HG03571 (cell line): ENCODE measurements around the gene XPO4.
"Not testable (repeated sequence)": the region's sequence is repeated elsewhere in the genome, so short reads cannot be mapped to it uniquely, and the experiment has no call there.

Experiments
- ATAC-seq: cut with Tn5 transposase; IDR thresholded peaks from one replicate; pipeline ENCODE4 v1.9.1; 2021; ENCODE audit not compliant: unreplicated experiment

Gene XPO4

DNA sequence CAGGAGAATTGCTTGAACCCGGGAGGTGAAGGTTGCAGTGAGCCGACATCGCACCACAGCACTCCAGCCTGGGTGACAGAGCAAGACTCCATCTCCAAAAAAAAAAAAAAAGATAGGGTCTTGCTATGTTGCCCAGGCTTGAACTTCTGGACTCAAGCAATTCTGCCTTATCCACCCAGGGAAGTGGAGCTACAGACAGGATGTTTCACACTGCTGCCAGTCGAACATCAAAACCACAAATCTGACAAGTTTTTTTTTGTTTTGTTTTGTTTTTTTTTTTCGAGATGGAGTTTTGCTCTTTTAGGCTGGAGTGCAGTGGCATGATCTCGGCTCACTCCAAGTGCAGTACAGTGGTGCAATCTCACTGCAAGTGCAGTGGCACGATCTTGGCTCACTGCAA is 10.8 kb downstream of the XPO4 start:
- no peak for ATAC-seq

DNA sequence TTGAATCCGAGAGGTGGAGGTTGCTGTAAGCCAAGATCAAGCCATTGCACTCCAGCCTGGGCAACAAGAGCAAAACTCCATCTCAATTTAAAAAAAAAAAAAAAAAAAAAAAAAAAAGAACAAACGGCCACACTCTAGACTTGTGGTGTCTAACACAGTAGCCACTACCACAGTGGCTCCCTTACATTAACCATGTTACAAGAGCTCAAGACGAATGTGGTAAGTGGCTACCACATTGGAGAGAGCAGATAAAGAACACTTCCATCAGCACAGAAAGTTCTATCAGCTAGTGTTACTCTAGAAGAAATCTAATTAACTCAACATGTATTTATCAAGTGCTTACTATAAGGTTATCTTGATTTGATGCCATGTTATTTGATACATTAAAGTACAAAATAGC is 11.5 kb downstream of the XPO4 start:
- no peak for ATAC-seq

GRCh38 chr13:20890540-20890939 is 12.0 kb downstream of the XPO4 start:
- ATAC-seq: not testable (repeated sequence)

DNA sequence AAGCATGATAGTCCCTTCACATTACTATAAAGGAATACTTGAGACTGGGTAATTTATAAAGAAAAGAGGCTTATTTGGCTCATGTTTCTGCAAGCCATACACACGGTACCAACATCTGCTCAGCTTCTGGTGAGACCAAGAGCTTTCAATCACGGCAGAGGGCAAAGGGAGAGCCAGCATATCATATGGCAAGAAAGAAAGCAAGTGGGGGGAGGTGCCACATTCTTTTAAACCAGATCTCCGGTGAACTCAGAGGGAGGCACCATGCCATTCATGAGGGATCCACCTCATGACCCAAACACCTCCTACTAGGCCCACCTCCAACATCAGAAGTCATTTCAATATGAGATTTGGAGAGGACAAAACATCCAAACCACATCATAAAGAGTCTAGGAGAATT is 20.3 kb downstream of the XPO4 start:
- no peak for ATAC-seq

GRCh38 chr13:20877902-20878301 is 24.6 kb downstream of the XPO4 start:
- no peak for ATAC-seq

DNA sequence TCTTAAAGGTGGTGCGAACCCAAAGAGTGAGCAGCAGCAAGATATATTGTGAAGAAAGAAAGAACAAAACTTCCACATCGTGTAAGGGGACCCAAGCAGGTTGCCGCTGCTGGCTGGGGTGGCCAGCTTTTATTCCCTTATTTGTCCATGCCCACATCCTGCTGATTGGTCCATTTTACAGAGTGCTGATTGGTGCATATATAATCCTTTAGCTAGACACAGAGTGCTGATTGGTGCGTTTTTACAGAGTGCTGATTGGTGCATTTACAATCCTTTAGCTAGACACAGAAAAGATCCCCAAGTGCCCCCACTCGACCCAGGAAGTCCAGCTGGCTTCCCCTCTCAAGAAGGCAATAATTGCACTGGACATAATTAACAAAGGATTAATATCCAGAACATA is 25.7 kb downstream of the XPO4 start:
- ATAC-seq: not testable (repeated sequence)

- not testable (repeated sequence) for ATAC-seq
Observed at GRCh38 chr13:20874439-20874838, 28.1 kb downstream of the XPO4 start.

GRCh38 chr13:20873348-20873747 is 29.2 kb downstream of the XPO4 start:
- no peak for ATAC-seq

DNA sequence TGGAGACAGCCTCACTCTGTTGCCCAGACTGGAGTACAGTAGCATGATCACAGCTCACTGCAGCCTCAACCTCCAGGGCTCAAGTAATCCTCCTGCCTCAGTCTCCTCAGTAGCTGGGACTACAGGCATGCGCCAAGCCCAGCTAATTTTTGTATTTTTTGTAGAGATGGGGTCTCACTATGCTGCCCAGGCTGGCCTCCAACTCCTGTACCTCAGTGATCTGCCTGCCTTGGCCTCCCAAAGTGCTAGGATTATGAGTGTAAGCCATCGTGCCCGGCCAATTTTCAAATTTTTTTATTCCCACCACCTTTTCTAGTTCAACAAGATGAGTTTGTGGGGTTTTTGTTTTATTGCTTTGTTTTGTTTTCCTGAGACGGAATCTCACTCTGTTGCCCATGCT is 31.7 kb downstream of the XPO4 start:
- no peak for ATAC-seq

DNA sequence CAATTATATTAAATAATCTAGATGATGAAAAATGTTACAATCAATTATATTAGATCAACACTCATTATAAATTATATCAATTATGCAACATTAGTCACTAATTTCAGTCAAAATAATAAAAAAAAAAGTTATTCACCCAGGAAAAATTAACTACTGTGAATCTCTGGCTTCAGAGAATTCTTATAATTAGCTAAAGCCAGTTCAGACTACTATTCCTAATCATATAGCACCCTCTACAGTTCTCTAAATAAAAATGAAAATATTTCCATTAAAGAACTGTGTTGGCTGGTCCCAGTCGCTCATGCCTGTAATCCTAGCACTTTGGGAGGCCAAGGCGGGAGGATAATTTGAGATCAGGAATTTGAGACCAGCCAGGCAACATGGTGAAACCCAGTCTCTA is 33.0 kb downstream of the XPO4 start:
- no peak for ATAC-seq

- ATAC-seq: no peak
Observed at GRCh38 chr13:20867408-20867807, 35.1 kb downstream of the XPO4 start.

- ATAC-seq: not testable (repeated sequence)
Observed at GRCh38 chr13:20861666-20862065, 40.9 kb downstream of the XPO4 start.

DNA sequence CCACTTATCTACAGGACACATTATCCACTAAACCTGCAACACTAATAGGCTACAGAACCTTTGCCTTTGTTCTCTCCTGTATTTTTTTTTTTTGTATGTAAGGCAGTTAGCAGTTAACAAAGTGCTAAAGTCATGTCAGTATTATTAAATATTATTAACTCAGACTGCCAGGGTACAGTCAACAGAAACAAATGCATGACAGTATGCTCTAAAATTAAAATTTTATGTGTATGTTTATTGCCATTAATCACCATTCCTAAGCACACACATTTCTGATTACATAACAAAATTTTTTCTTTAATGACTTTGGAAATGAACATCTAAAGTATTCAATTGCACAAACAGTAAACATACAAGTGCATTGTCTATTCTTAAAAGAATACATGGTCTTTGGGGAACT is 41.7 kb downstream of the XPO4 start:
- no peak for ATAC-seq

- ATAC-seq: no peak
Observed at GRCh38 chr13:20856650-20857049, 45.9 kb downstream of the XPO4 start.

DNA sequence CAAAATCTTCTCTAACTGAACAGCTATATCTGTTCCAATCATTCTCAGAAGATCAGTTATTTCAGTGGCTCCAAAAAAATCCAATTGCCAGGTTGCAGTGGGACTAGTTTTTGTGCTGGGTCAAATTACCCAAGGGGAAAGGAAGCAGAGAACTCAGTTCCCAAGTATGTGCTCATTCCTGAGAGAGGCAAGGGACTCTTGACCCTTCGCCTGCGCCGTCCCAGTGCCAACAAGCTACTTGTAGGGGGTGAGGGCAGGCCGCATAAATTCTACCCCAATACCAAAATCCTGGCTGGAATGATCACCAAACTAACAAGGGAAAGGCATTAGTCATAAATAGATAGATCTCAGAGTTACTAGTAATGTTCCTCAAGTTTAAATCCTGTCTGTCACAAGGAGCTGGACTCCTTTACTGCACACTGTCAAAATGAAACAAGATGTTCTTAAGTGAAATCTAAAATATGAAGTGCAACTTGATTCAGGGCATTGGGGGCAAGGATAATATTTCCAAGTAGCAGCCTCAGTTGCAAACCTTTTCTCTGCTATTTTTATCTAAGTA is 50.6 kb downstream of the XPO4 start:
- ATAC-seq: no peak

- no peak for ATAC-seq
Observed at GRCh38 chr13:20848944-20849343, 53.6 kb downstream of the XPO4 start.

GRCh38 chr13:20848203-20848602 is 54.3 kb downstream of the XPO4 start:
- no peak for ATAC-seq

DNA sequence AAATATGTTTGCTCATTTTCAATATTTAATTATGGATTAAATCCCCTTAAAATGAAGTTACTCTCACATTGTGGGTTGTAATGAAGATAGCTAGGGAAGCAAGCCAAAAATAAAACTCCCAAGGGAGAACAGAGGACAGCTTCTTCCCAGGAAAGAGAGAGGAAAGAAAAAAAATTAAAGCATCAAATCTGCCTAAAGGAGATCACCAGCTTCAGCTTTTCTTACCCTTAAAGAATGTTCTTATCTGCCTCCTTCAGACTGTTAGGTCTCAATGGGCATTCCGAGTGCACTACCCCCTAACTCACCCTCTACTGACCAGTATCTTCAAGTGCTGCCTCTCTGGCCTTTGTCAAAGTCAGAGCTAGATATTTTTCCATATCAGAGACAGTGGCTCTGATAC is 55.2 kb downstream of the XPO4 start:
- no peak for ATAC-seq

- no peak for ATAC-seq
Observed at GRCh38 chr13:20843166-20843565, 59.4 kb downstream of the XPO4 start.

- ATAC-seq: no peak
Observed at GRCh38 chr13:20840568-20840967, 62.0 kb downstream of the XPO4 start.

DNA sequence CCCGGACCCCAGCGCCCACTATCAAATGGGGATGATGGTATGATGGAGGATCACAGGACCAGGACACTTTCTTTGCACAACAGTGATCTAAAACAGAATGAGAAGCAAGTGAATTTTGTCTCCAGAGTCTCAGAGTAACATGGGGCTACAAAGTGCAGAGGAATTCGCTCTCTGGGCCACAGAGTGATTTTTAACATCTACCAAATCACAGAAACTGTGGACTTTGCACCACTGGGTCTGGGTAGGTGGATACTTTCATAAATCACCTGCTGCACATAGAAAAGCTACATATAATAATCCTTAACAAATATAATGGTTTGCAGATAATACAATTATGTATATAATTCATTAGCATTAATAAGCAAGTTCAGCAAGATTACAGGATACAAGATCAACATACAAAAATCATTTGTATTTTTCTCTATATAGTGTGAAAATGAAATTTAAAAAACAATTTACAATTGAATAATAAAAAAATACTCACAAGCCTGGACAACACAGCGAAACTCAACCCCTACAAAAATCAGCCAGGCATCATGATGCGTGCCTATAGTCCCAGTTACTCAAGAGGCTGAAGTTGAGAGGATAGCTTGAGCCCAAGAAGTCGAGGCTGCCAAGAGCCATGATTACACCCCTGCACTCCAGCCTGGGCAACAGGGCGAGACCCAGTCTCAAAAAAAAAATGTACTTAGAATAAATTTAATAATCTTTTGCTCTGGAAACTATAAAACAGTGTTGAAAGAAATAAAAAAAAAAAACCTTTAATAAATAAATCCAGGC is 68.5 kb downstream of the XPO4 start:
- no peak for ATAC-seq

GRCh38 chr13:20832861-20833260 is 69.7 kb downstream of the XPO4 start:
- ATAC-seq: no peak

DNA sequence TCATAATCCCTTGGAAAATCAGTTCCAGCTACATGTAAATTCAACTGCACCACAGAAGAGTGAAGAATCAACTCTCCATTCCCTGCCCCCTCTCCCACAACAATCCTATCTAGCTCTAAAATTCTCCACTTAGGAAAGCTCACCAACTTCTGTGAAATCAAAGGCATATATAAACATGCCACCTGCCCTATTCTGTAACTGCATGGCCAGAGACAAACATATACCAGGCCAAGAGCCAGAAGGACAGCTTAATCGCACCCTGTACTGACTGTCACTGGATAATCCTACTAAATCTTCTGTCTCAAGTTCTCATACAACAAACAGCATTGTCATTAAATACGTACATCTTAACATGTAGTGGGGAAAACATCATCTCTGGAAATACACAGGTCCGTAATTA is 70.6 kb downstream of the XPO4 start:
- ATAC-seq: no peak
